ENCODE results near the gene TTC7B. TPM values are rescaled to one million over a fixed set of nuclear protein-coding genes. Genes with fewer than 3 reads are reported as not detected.
A peak's percentile ranks its signal among the peaks of the same experiment; 100 is the strongest.

The TTC7B gene
- total and polyA plus RNA-seq, 7 donors, result 5.5 to 70.9 (median 46.8) TPM

DNA sequence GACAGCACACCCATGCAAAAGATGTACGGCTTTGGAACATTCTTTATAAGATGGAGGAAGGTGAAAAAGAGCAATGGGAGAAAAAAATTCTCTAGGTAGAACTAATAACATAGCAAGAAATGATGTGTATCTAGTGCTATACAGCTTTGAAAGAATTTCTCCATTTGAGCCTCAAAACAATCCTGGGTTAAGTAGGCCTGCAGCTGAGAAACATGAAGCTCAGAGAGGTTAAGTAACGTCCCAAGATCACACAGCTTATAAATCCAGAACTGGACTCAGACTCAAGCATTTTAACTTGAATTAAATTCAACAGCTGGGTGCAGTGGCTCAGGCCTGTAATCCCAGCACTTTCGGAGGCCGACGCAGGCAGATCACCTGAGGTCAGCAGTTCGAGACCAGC, 32.9 kb downstream of the TTC7B start:
- H3K36me3 ChIP-seq, result peaks cover 0 to 68% (median 12%) of the 10 kb centered on the region in 4 donors
- H3K4me3 ChIP-seq, result no peak overlapping the region
- no peak for TF ChIP-seq POLR2A (IDR thresholded peaks at IDR 0.05)
- TF ChIP-seq POLR2AphosphoS5 (IDR thresholded peaks at IDR 0.05), result no peak
- no peak for TF ChIP-seq CTCF (IDR thresholded peaks at IDR 0.05)
- no peak for TF ChIP-seq EP300 (IDR thresholded peaks at IDR 0.05)
- no peaks in the 10 kb centered on the region for H3K4me1 ChIP-seq
- DNase-seq, result no peak
- no peaks in the 10 kb centered on the region for H3K9me3 ChIP-seq
- WGBS, 2 donors, result 95 to 97% methylated on average over 6 of the region's 6 CpGs
- intact Hi-C loops (cut with DNase I), result no loop called here
- no peak overlapping the region for H3K27ac ChIP-seq
- H3K27me3 ChIP-seq, result no peaks in the 10 kb centered on the region

DNA sequence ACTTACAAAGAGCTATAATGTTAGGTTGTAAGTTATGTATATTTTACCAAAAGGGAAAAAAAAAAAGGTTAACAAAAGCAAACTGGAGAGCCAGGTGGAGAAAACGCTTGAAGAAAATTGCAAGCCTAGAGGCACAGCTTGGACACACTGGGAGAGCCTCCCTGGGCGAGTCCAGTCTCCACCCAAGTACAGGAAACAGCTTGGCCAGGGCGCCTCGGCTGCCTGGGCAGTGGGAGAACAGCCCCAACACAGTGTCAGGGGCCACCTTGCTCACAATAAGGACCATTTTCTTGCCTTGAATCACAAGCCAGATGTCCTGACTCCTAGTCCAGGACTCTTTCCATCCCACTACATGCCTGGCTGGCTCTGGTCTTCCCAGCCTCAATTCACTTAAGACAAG, 33.3 kb downstream of the TTC7B start:
- Histone ChIP-seq H3K27ac (no peak overlapping the region), H3K4me1 (no peaks in the 10 kb centered on the region), H3K27me3 (no peaks in the 10 kb centered on the region), H3K36me3 (peaks cover 0 to 69% (median 12%) of the 10 kb centered on the region in 4 donors), H3K4me3 (no peak overlapping the region), H3K9me3 (no peaks in the 10 kb centered on the region)
- intact Hi-C loops (cut with DNase I), result no loop called here
- WGBS, 2 donors, result 54 to 76% methylated on average over 4 of the region's 4 CpGs
- peak; percentile 13 for DNase-seq
- TF ChIP-seq POLR2AphosphoS5 (IDR thresholded peaks at IDR 0.05), result no peak
- no peak for TF ChIP-seq POLR2A (IDR thresholded peaks at IDR 0.05)
- no peak for TF ChIP-seq EP300 (IDR thresholded peaks at IDR 0.05)
- TF ChIP-seq CTCF (IDR thresholded peaks at IDR 0.05), result no peak

GRCh38 chr14:90781876-90782275, 34.4 kb downstream of the TTC7B start:
- WGBS, 2 donors, result 90 to 92% methylated on average over 8 of the region's 8 CpGs
- Histone ChIP-seq H3K36me3 (peaks cover 0 to 76% (median 14%) of the 10 kb centered on the region in 4 donors), H3K9me3 (no peaks in the 10 kb centered on the region), H3K27ac (no peak overlapping the region), H3K4me3 (no peak overlapping the region), H3K27me3 (no peaks in the 10 kb centered on the region), H3K4me1 (no peaks in the 10 kb centered on the region)
- intact Hi-C loops (cut with DNase I), result no loop called here
- DNase-seq, result no peak
- TF ChIP-seq CTCF (IDR thresholded peaks at IDR 0.05) (no peak), POLR2A (IDR thresholded peaks at IDR 0.05) (no peak), POLR2AphosphoS5 (IDR thresholded peaks at IDR 0.05) (no peak), EP300 (IDR thresholded peaks at IDR 0.05) (no peak)

DNA sequence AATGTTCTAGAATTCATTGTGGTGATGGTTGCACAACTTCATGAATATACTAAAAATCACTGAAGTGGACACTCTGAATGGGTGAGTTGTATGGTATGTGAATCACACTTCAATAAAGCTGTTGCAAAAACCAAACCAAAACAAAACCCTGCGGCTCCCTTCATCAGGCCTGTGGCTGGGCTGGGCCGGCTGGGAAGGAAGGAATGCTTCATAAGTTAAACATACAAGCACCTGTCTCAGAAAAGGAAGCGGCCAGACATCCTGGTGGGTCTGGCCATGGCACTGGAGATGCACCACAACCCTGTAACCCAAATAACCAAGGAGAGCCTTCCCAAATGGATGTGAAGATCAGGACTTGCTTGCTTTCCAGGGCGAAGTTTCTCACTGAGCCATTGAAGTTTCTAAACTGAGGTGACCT, 34.9 kb downstream of the TTC7B start:
- H3K4me1 ChIP-seq, result no peaks in the 10 kb centered on the region
- WGBS, 2 donors, result 87 to 88% methylated on average over 4 of the region's 4 CpGs

More for the DNA sequence above, 34.9 kb downstream of the TTC7B start:
- H3K36me3 ChIP-seq, result peaks cover 0 to 81% (median 14%) of the 10 kb centered on the region in 4 donors
- H3K27ac ChIP-seq, result no peak overlapping the region
- H3K9me3 ChIP-seq, result no peaks in the 10 kb centered on the region
- TF ChIP-seq POLR2AphosphoS5 (IDR thresholded peaks at IDR 0.05) (no peak), CTCF (IDR thresholded peaks at IDR 0.05) (no peak), EP300 (IDR thresholded peaks at IDR 0.05) (no peak), POLR2A (IDR thresholded peaks at IDR 0.05) (no peak)
- no peak for DNase-seq
- no peak overlapping the region for H3K4me3 ChIP-seq
- intact Hi-C loops (cut with DNase I), result no loop called here
- H3K27me3 ChIP-seq, result no peaks in the 10 kb centered on the region
